Bronchial epithelial cell (primary cell): ENCODE results near the gene ESR1. TPM values are rescaled to one million over a fixed set of nuclear protein-coding genes. Genes with fewer than 3 reads are reported as not detected.

Experiments
- DNase-seq: peaks from one replicate; pipeline ENCODE4 v3.0.0-alpha.2; 2010; ENCODE audit warnings: low read depth
- FAIRE-seq: peaks from 2 replicates; lab custom pipeline; 2011; peaks lifted over from hg19 to GRCh38; lab: Jason Lieb, UNC
- H3K27me3 ChIP-seq: 2 replicates; pipeline ENCODE4 v1.5.1; 2011; ENCODE audit warnings: low read length; ENCODE audit not compliant: control insufficient read depth, insufficient read depth
- H3K36me3 ChIP-seq: 2 replicates; pipeline ENCODE4 v1.5.1; 2011; ENCODE audit warnings: low read length; ENCODE audit not compliant: control insufficient read depth, insufficient read depth
- H3K4me3 ChIP-seq: 2 replicates; pipeline ENCODE4 v1.5.1; 2011; ENCODE audit warnings: mild to moderate bottlenecking, low read depth, low read length, control low read depth
- total RNA-seq: library from RNA; depleted of rRNA; stranded (reverse); fragments of >200 nt; gene quantifications from 2 replicates; pipeline ENCODE4 v1.2.1, GENCODE V29; 2014
- TF ChIP-seq, protein P1 (sequence below): IDR thresholded peaks from 2 replicates; pipeline ENCODE4 v1.5.1; 2011; ENCODE audit warnings: mild to moderate bottlenecking, moderate library complexity, low read length, control low read depth, inconsistent platforms; ENCODE audit not compliant: insufficient read depth, severe bottlenecking

The ESR1 gene
- total RNA-seq, 1 donor from 2014 or later = under 0.01 TPM

DNA sequence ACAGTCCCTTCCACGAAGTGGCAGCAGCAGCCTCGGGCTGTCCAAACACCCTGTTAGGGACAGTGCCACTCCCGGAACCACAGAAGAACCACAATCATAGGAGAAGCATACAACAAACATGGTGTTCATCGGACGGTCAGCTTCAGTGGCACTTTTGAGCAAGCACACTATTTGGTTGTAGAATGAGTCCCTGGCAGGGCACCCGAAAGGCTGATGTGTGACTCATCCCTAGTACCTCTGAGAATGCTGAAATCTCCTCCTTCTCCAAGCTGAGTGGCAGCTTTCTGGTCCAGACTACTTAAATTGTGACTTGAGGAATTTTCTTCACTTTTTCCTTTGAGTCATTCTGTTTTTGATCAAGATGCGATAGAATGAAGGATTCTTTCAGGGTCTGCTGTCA is 282.5 kb downstream of the ESR1 start:
- no peak for FAIRE-seq
- Histone ChIP-seq H3K4me3 (no peak overlapping the region), H3K27me3 (no peaks in the 10 kb centered on the region), H3K36me3 (no peaks in the 10 kb centered on the region)
- TF ChIP-seq, protein P1, sequence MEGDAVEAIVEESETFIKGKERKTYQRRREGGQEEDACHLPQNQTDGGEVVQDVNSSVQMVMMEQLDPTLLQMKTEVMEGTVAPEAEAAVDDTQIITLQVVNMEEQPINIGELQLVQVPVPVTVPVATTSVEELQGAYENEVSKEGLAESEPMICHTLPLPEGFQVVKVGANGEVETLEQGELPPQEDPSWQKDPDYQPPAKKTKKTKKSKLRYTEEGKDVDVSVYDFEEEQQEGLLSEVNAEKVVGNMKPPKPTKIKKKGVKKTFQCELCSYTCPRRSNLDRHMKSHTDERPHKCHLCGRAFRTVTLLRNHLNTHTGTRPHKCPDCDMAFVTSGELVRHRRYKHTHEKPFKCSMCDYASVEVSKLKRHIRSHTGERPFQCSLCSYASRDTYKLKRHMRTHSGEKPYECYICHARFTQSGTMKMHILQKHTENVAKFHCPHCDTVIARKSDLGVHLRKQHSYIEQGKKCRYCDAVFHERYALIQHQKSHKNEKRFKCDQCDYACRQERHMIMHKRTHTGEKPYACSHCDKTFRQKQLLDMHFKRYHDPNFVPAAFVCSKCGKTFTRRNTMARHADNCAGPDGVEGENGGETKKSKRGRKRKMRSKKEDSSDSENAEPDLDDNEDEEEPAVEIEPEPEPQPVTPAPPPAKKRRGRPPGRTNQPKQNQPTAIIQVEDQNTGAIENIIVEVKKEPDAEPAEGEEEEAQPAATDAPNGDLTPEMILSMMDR = no peak
- DNase-seq = peak; percentile 71

DNA sequence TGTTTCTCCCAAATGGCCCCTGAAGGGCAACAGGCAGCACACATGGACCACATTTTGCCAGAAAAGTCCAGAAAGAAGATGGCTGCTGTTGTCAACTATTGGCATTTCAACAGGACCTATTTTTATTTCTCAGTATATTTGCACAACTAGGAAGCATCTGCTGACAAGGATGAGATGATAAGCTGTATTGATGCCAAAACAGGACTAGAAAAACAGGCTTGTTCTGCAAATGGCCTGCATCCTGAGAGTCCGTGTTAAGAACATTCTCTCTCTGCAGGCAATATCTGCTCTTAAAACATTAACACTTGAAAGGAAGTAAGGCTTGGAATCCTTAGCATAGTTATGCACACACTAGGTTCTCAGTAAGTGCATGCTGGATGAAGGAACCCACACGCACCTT is 283.7 kb downstream of the ESR1 start:
- no peaks in the 10 kb centered on the region for H3K36me3 ChIP-seq

DNA sequence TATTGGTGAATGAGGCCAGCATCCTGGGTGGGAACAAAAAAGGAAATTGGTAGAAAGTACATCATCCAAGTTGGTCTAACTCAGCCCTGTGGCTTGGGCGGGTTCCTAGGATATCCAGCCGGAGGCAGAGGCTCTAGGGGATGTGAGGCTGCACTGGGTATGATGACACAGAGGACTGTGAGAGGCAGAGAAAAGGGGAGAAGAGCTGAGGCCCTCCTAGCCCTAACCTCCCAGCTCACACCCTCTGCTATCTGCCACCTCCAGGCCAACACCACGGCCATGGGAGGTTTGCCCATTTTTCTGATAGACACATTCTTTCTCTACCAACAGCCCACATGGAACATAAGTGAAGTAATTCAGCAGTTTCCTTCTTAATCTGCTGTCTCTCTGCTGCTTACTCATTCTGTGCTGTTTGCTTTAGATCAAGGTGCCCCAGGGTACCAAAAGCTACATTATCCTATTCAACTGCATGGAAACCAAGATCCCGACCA is 284.4 kb downstream of the ESR1 start:
- Histone ChIP-seq H3K4me3 (no peak overlapping the region), H3K27me3 (no peaks in the 10 kb centered on the region), H3K36me3 (no peaks in the 10 kb centered on the region)
- DNase-seq (peak; percentile 87), FAIRE-seq (no peak)
- TF ChIP-seq, protein P1 = no peak

More for the DNA sequence above, 283.7 kb downstream of the ESR1 start:
- TF ChIP-seq, protein P1 = no peak
- H3K27me3 ChIP-seq = no peaks in the 10 kb centered on the region
- FAIRE-seq = no peak
- peak; percentile 46 for DNase-seq
- no peak overlapping the region for H3K4me3 ChIP-seq

DNA sequence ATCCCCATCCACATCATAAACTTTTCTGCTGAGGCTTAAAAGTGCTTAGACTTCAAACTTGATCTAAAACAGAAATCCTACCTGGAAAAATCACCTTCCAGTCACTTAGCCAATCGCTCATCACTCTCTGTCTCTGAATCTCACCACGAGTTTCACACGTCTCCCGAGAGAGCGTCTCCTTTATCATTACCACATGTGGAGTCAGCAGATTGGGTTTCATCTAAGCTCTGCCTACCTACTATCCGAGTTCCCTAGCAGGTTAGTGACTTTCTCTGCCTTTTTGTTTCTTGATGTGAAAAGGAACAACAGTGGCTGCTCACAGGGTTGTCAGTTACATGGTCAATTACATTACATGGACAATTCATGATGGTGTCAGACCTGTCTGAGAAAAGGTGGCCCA is 286.2 kb downstream of the ESR1 start:
- Histone ChIP-seq H3K4me3 (no peak overlapping the region), H3K36me3 (no peaks in the 10 kb centered on the region), H3K27me3 (no peaks in the 10 kb centered on the region)
- TF ChIP-seq, protein P1 = no peak
- no peak for FAIRE-seq
- DNase-seq = no peak

DNA sequence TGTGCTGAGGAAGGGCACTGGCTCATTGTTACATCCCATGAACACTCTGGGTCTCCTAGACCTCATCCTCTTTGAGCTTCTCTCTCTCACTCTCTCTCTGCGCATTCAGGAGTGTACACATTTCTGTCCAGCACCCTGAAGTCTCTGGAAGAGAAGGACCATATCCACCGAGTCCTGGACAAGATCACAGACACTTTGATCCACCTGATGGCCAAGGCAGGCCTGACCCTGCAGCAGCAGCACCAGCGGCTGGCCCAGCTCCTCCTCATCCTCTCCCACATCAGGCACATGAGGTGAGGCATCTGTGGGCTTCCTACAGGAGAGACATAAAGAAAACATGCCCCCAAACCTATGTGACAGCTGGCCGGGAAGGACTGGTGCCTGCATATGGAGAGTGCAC is 286.8 kb downstream of the ESR1 start:
- DNase-seq = no peak
- Histone ChIP-seq H3K27me3 (no peaks in the 10 kb centered on the region), H3K4me3 (no peak overlapping the region), H3K36me3 (no peaks in the 10 kb centered on the region)
- FAIRE-seq = no peak
- TF ChIP-seq, protein P1 = no peak

DNA sequence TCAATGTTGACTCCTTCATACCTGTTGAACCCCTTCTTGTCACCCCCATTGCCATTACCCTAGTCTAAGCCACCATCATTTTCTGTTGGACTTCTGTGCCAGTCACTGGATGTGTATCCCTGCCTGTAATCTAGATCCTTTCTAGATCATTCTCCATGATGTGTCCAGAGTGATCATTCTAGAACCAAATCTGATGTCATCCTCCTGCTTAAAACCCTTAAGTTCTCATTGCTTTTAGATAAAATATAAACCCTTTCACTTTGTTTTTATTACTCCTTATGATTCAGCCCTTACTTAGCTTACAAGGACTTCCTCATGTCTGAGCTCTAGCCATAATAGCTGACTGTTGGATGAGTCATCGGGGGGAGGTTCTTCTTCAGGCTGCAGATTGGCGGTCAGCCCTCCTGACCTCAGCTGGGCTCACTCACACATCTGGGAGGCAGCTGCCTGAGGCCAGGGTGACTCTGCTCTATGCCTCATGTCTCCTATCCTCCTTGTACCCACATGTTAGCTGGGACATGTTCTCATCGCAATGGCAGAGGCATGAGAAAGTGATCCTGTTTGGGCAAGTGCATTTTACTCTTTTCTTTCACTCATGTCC is 287.6 kb downstream of the ESR1 start:
- DNase-seq = peak; percentile 100

More for the DNA sequence above, 287.6 kb downstream of the ESR1 start:
- peak; percentile 88 for FAIRE-seq
- TF ChIP-seq, protein P1 = no peak
- no peak overlapping the region for H3K4me3 ChIP-seq
- no peaks in the 10 kb centered on the region for H3K27me3 ChIP-seq
- H3K36me3 ChIP-seq = no peaks in the 10 kb centered on the region
